OCI-LY7 (cell line): Measurements from ENCODE around the gene NUP50. TPM values are rescaled to one million over a fixed set of nuclear protein-coding genes. Genes with fewer than 3 reads are reported as not detected.

Experiments used
- BruUV-seq: library from RNA; stranded (reverse); fragments of 400-500 nt; replicated peaks from 2 replicates; lab custom pipeline; 2021; lab: Mats Ljungman, UMichigan
- CTCF ChIA-PET: fragments of 300-600 bp; sonication (Branson Sonifier 250); formaldehyde crosslinking; loops from one replicate; lab custom pipeline; 2022; ENCODE audit warnings: antibody characterized with exemption; ENCODE audit not compliant: unreplicated experiment; lab: Charles Lee
- POLR2A ChIA-PET: fragments of 300-600 bp; sonication (Branson Sonifier 250); formaldehyde crosslinking; loops from one replicate; lab custom pipeline; 2022; ENCODE audit warnings: antibody characterized with exemption; lab: Charles Lee
- DNase-seq: peaks from one replicate; pipeline ENCODE4 v3.0.0-alpha.2; 2015; ENCODE audit warnings: low spot score
- H2AFZ ChIP-seq: fragments of 200-600 bp; sonication (generic), shearing (Covaris generic); 2 replicates; pipeline ENCODE4 v1.6.1; 2014; ENCODE audit warnings: mild to moderate bottlenecking, antibody characterized with exemption, low read length, moderate library complexity
- H3K27ac ChIP-seq: fragments of 200-600 bp; sonication (generic); 2 replicates; pipeline ENCODE4 v1.5.1; 2014; ENCODE audit warnings: mixed run types, low read depth, mild to moderate bottlenecking, moderate library complexity, low read length, inconsistent platforms; ENCODE audit not compliant: poor library complexity, severe bottlenecking
- H3K36me3 ChIP-seq: fragments of 200-600 bp; sonication (generic); 2 replicates; pipeline ENCODE4 v1.6.1; 2014; ENCODE audit warnings: mild to moderate bottlenecking, antibody characterized with exemption, low read length, moderate library complexity, mixed read lengths; ENCODE audit not compliant: insufficient read depth
- H3K4me1 ChIP-seq: fragments of 200-600 bp; sonication (generic); 2 replicates; pipeline ENCODE4 v1.5.1; 2014; ENCODE audit warnings: mild to moderate bottlenecking, low read length; ENCODE audit not compliant: insufficient read depth, poor library complexity, severe bottlenecking
- H3K4me2 ChIP-seq: fragments of 200-600 bp; sonication (generic); 2 replicates; pipeline ENCODE4 v1.6.1; 2014; ENCODE audit warnings: mild to moderate bottlenecking, low read length
- H3K4me3 ChIP-seq: fragments of 200-600 bp; sonication (generic); 2 replicates; pipeline ENCODE4 v1.5.1; 2014; ENCODE audit warnings: mild to moderate bottlenecking, low read depth, low read length; ENCODE audit not compliant: poor library complexity, severe bottlenecking
- H3K79me2 ChIP-seq: fragments of 200-600 bp; sonication (generic); 2 replicates; pipeline ENCODE4 v1.6.1; 2016; ENCODE audit warnings: low read depth, mild to moderate bottlenecking, low read length, moderate library complexity, mixed read lengths; ENCODE audit not compliant: insufficient read depth
- H3K9me2 ChIP-seq: fragments of 200-600 bp; sonication (generic); 2 replicates; pipeline ENCODE4 v1.6.1; 2016; ENCODE audit warnings: mild to moderate bottlenecking, low read length, mixed read lengths; ENCODE audit not compliant: insufficient read depth
- H3K9me3 ChIP-seq: fragments of 200-600 bp; sonication (generic); 2 replicates; pipeline ENCODE4 v1.6.1; 2014; ENCODE audit warnings: mild to moderate bottlenecking, mixed run types, low read length, mixed read lengths
- H4K20me1 ChIP-seq: fragments of 200-600 bp; sonication (generic); 2 replicates; pipeline ENCODE4 v1.6.1; 2014; ENCODE audit warnings: mild to moderate bottlenecking, antibody characterized with exemption, low read length, moderate library complexity, mixed read lengths; ENCODE audit not compliant: insufficient read depth
- EZH2phosphoT487 ChIP-seq: fragments of 200-600 bp; sonication (generic); IDR thresholded peaks from 2 replicates; pipeline ENCODE4 v1.6.1; 2018; ENCODE audit warnings: low read depth, borderline replicate concordance, mild to moderate bottlenecking, mixed run types, antibody characterized with exemption, low read length, moderate library complexity, mixed read lengths
- intact Hi-C: fragments of 100-400 bp; cut with micrococcal nuclease; formaldehyde crosslinking; loops from one replicate; pipeline ENCODE4 v1.10.0; 2022; ENCODE audit not compliant: unreplicated experiment
- total RNA-seq, 2 experiments: library from RNA; depleted of rRNA in 1 of 2; stranded (reverse); fragments of >200 nt in 1 of 2; shearing (Covaris generic) in 1 of 2; gene quantifications; 2 replicates each; pipeline ENCODE4 v1.2.3, GENCODE V29; 2014 to 2022
- TF ChIP-seq, protein P1 (sequence below): fragments of 200-600 bp; sonication (generic); conservative IDR thresholded peaks from 2 replicates; pipeline ENCODE4 v1.5.1; 2014; ENCODE audit warnings: mild to moderate bottlenecking, antibody characterized with exemption, low read length, moderate library complexity, mixed read lengths

Gene NUP50
- total RNA-seq, 2 experiments from 2014 or later: 107 to 132 TPM

DNA sequence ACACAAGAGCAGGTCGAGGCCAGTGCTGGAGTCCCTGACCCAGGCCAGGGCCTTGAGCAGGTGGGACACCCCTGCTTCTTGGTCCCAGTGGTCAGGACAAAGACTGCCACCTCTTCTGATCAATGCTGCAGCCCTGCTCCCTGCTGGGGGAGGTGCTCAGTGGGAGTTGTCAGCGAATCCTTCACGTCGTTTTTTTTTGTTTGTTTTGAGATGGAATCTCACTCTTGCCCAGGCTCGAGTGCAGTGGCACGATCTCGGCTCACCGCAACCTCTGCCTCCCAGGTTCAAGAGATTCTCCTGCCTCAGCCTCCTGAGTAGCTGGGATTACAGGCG lies 34.7 kb downstream of the NUP50 start:
- Histone ChIP-seq H2AFZ (no peak overlapping the region), H4K20me1 (no peaks in the 10 kb centered on the region), H3K9me2 (no peaks in the 10 kb centered on the region), H3K9me3 (no peaks in the 10 kb centered on the region), H3K27ac (no peak overlapping the region), H3K36me3 (peaks cover 79% of the 10 kb centered on the region), H3K4me2 (no peak overlapping the region), H3K4me3 (no peak overlapping the region), H3K4me1 (no peaks in the 10 kb centered on the region), H3K79me2 (no peaks in the 10 kb centered on the region)
- POLR2A ChIA-PET: no interaction called here
- no TSS peak for BruUV-seq
- intact Hi-C loops: no loop called here
- CTCF ChIA-PET: no interaction called here
- no peak for TF ChIP-seq EZH2phosphoT487
- DNase-seq: no peak

DNA sequence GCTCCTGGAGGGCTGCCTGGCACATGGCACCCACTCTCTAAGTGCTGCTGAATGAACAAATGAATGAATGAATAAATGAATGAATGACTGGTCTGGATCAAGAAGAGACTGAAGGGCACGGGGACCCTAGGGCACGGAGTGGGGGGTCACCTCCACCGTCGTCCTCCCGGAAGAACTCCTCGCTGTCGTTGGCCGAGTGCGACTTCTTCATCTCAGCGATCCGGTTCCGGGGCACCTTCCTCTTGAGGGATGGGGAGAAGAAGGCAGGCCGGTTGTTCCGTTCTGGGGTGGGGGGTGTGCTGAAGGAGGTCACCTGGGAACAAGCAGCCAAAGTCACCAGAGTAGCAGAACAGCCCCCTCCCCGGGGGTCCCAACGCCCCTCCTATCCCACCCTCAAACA lies 36.0 kb downstream of the NUP50 start:
- POLR2A ChIA-PET: no interaction called here
- no peak for TF ChIP-seq EZH2phosphoT487
- TF ChIP-seq, protein P1, sequence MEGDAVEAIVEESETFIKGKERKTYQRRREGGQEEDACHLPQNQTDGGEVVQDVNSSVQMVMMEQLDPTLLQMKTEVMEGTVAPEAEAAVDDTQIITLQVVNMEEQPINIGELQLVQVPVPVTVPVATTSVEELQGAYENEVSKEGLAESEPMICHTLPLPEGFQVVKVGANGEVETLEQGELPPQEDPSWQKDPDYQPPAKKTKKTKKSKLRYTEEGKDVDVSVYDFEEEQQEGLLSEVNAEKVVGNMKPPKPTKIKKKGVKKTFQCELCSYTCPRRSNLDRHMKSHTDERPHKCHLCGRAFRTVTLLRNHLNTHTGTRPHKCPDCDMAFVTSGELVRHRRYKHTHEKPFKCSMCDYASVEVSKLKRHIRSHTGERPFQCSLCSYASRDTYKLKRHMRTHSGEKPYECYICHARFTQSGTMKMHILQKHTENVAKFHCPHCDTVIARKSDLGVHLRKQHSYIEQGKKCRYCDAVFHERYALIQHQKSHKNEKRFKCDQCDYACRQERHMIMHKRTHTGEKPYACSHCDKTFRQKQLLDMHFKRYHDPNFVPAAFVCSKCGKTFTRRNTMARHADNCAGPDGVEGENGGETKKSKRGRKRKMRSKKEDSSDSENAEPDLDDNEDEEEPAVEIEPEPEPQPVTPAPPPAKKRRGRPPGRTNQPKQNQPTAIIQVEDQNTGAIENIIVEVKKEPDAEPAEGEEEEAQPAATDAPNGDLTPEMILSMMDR: no peak
- no peaks in the 10 kb centered on the region for H3K4me1 ChIP-seq
- H3K4me2 ChIP-seq: no peak overlapping the region
- CTCF ChIA-PET: no interaction called here
- intact Hi-C loops: no loop called here
- no TSS peak for BruUV-seq
- H3K9me2 ChIP-seq: no peaks in the 10 kb centered on the region
- DNase-seq: no peak
- H4K20me1 ChIP-seq: no peaks in the 10 kb centered on the region
- H3K36me3 ChIP-seq: peaks cover 86% of the 10 kb centered on the region
- no peak overlapping the region for H2AFZ ChIP-seq
- no peak overlapping the region for H3K4me3 ChIP-seq
- H3K9me3 ChIP-seq: no peaks in the 10 kb centered on the region
- no peak overlapping the region for H3K27ac ChIP-seq
- H3K79me2 ChIP-seq: no peaks in the 10 kb centered on the region

DNA sequence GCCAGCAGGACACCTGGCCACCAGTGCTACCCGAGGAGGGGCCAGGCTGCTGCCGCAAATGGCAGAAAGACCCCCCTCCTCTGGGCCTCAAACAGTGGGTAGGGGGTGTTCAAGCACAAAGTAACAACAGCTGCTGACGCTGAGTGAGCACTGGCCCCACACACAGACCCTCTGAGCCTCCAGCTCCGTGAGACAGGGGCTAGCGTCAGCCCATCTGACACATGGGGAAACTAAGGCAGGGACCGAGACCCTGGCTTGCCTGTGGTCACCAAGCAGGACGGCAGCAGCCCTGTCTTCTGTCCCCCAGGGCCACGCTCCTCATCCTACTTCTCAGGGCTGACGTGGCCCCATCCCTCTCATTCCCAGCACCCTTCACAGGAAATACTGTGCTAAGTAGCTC lies 36.5 kb downstream of the NUP50 start:
- ChIA-PET POLR2A (no interaction called here), CTCF (no interaction called here)
- no peaks in the 10 kb centered on the region for H3K9me3 ChIP-seq
- H3K36me3 ChIP-seq: peaks cover 87% of the 10 kb centered on the region
- no TSS peak for BruUV-seq
- no peak for DNase-seq
- no peak overlapping the region for H2AFZ ChIP-seq
- H4K20me1 ChIP-seq: no peaks in the 10 kb centered on the region
- H3K79me2 ChIP-seq: no peaks in the 10 kb centered on the region
- no peaks in the 10 kb centered on the region for H3K9me2 ChIP-seq
- no peaks in the 10 kb centered on the region for H3K4me1 ChIP-seq
- H3K4me3 ChIP-seq: no peak overlapping the region
- no peak overlapping the region for H3K4me2 ChIP-seq
- intact Hi-C loops: no loop called here
- no peak overlapping the region for H3K27ac ChIP-seq
- no peak for TF ChIP-seq EZH2phosphoT487
- TF ChIP-seq, protein P1: no peak
